Measurements from ENCODE around the gene NUP205. TPM values are rescaled to one million over a fixed set of nuclear protein-coding genes. Genes with fewer than 3 reads are reported as not detected.
A peak's percentile ranks its signal among the peaks of the same experiment; 100 is the strongest.

Gene NUP205
- total RNA-seq, 1 donor from 2014 or later: 27.0 TPM

GRCh38 chr7:135661311-135662122 is 103.8 kb downstream of the NUP205 start:
- DNase-seq (ENCODE audit: low spot score): no peak
- peaks cover 35% of the 10 kb centered on the region for H3K4me1 Mint-ChIP-seq (ENCODE audit: low read depth)
- H3K27ac Mint-ChIP-seq (ENCODE audit: unreplicated experiment): peak overlapping the region; percentile 99
- H3K4me3 Mint-ChIP-seq (ENCODE audit: unreplicated experiment): peak overlapping the region; percentile 99
- no peaks in the 10 kb centered on the region for H3K36me3 Mint-ChIP-seq (ENCODE audit: low read depth)
- H3K27me3 Mint-ChIP-seq (ENCODE audit: low read depth): no peaks in the 10 kb centered on the region
- TF ChIP-seq CTCF (IDR thresholded peaks at IDR 0.05): no peak
- no peaks in the 10 kb centered on the region for H3K9me3 Mint-ChIP-seq (ENCODE audit: low read depth)

GRCh38 chr7:135662123-135662372 is 104.3 kb downstream of the NUP205 start:
- no peaks in the 10 kb centered on the region for H3K36me3 Mint-ChIP-seq (ENCODE audit: low read depth)
- peak overlapping the region; percentile 99 for H3K27ac Mint-ChIP-seq (ENCODE audit: unreplicated experiment)
- H3K4me3 Mint-ChIP-seq (ENCODE audit: unreplicated experiment): peak overlapping the region; percentile 99
- H3K4me1 Mint-ChIP-seq (ENCODE audit: low read depth): peaks cover 39% of the 10 kb centered on the region
- DNase-seq (ENCODE audit: low spot score): no peak
- H3K9me3 Mint-ChIP-seq (ENCODE audit: low read depth): no peaks in the 10 kb centered on the region
- no peaks in the 10 kb centered on the region for H3K27me3 Mint-ChIP-seq (ENCODE audit: low read depth)
- peak; percentile 84 for TF ChIP-seq CTCF (IDR thresholded peaks at IDR 0.05)

- TF ChIP-seq CTCF (IDR thresholded peaks at IDR 0.05): no peak
- peak within 1 kb of the TSS; percentile 99 for H3K27ac Mint-ChIP-seq (ENCODE audit: unreplicated experiment)
- peaks cover 40% of the 10 kb centered on the region for H3K4me1 Mint-ChIP-seq (ENCODE audit: low read depth)
- H3K36me3 Mint-ChIP-seq (ENCODE audit: low read depth): no peaks in the 10 kb centered on the region
- peak within 1 kb of the TSS; percentile 99 for H3K4me3 Mint-ChIP-seq (ENCODE audit: unreplicated experiment)
- peak; percentile 99 for DNase-seq (ENCODE audit: low spot score)
- no peaks in the 10 kb centered on the region for H3K9me3 Mint-ChIP-seq (ENCODE audit: low read depth)
- no peaks in the 10 kb centered on the region for H3K27me3 Mint-ChIP-seq (ENCODE audit: low read depth)
These were observed 104.8 kb downstream of the NUP205 start, which contains the start of gene STMP1 for GRCh38 chr7:135662373-135663114. Gene STMP1 (plus strand): TSS chr7:135662514.

GRCh38 chr7:135664046-135664589 is 106.4 kb downstream of the NUP205 start:
- Mint-ChIP-seq H3K36me3 (ENCODE audit: low read depth) (peaks cover 4% of the 10 kb centered on the region), H3K4me3 (ENCODE audit: unreplicated experiment) (peak overlapping the region; percentile 99), H3K4me1 (ENCODE audit: low read depth) (peaks cover 49% of the 10 kb centered on the region), H3K9me3 (ENCODE audit: low read depth) (no peaks in the 10 kb centered on the region), H3K27ac (ENCODE audit: unreplicated experiment) (peak overlapping the region; percentile 99), H3K27me3 (ENCODE audit: low read depth) (no peaks in the 10 kb centered on the region)
- TF ChIP-seq CTCF (IDR thresholded peaks at IDR 0.05): no peak
- DNase-seq (ENCODE audit: low spot score): no peak

GRCh38 chr7:135665042-135665441 is 107.3 kb downstream of the NUP205 start:
- peaks cover 59% of the 10 kb centered on the region for H3K4me1 Mint-ChIP-seq (ENCODE audit: low read depth)
- TF ChIP-seq CTCF (IDR thresholded peaks at IDR 0.05): no peak
- no peak overlapping the region for H3K4me3 Mint-ChIP-seq (ENCODE audit: unreplicated experiment)
- no peak for DNase-seq (ENCODE audit: low spot score)
- peaks cover 4% of the 10 kb centered on the region for H3K36me3 Mint-ChIP-seq (ENCODE audit: low read depth)
- H3K9me3 Mint-ChIP-seq (ENCODE audit: low read depth): no peaks in the 10 kb centered on the region
- H3K27ac Mint-ChIP-seq (ENCODE audit: unreplicated experiment): no peak overlapping the region
- no peaks in the 10 kb centered on the region for H3K27me3 Mint-ChIP-seq (ENCODE audit: low read depth)
